Activated B cell treated with CpG ODN at 0.5 μM for 24 hours (primary cell): ENCODE results near the gene SOD2. TPM values are rescaled to one million over a fixed set of nuclear protein-coding genes. Genes with fewer than 3 reads are reported as not detected.
"Not testable (repeated sequence)": the region's sequence is repeated elsewhere in the genome, so short reads cannot be mapped to it uniquely, and the experiment has no call there.

Experiments used
- ATAC-seq: fragments of 200-7000 bp; cut with Tn5 transposase; one replicate; pipeline ENCODE4 v1.10.0; 2021; ENCODE audit warnings: low read depth, mild to moderate bottlenecking, moderate library complexity
- CTCF ChIA-PET: fragments of 350-600 bp; sonication (Branson Sonifier 250); formaldehyde crosslinking; loops from one replicate; lab custom pipeline; 2021; ENCODE audit warnings: antibody characterized with exemption; lab: Charles Lee
- POLR2A ChIA-PET: fragments of 350-600 bp; sonication (Branson Sonifier 250); formaldehyde crosslinking; loops from one replicate; lab custom pipeline; 2021; ENCODE audit warnings: antibody characterized with exemption; lab: Charles Lee
- DNase-seq: peaks from one replicate; pipeline ENCODE4 v3.0.0; 2022
- H3K27ac Mint-ChIP-seq: one replicate; pipeline ENCODE4 v1.8.0; 2020; ENCODE audit warnings: mixed read lengths
- H3K27me3 Mint-ChIP-seq: one replicate; pipeline ENCODE4 v1.8.0; 2021; ENCODE audit warnings: mixed read lengths
- H3K36me3 Mint-ChIP-seq: one replicate; pipeline ENCODE4 v1.8.0; 2021; ENCODE audit warnings: low read depth, mixed read lengths
- H3K4me1 Mint-ChIP-seq: one replicate; pipeline ENCODE4 v1.8.0; 2021; ENCODE audit warnings: mixed read lengths
- H3K4me3 Mint-ChIP-seq: one replicate; pipeline ENCODE4 v1.8.0; 2020; ENCODE audit warnings: mild to moderate bottlenecking, mixed read lengths
- H3K9me3 Mint-ChIP-seq: one replicate; pipeline ENCODE4 v1.8.0; 2020; ENCODE audit warnings: mixed read lengths
- CTCF ChIP-seq: fragments of 200-600 bp; IDR thresholded peaks from one replicate; pipeline ENCODE4 v1.8.0; 2022; ENCODE audit warnings: antibody characterized with exemption, mild to moderate bottlenecking
- intact Hi-C: fragments of 100-400 bp; cut with micrococcal nuclease; formaldehyde crosslinking; loops from one replicate; pipeline ENCODE4 v1.15.1; 2024
- total RNA-seq: library from RNA; stranded (reverse); gene quantifications from 2 replicates; pipeline ENCODE4 v1.2.3, GENCODE V29; 2022

The SOD2 gene
- total RNA-seq, 1 donor from 2014 or later = 98.2 TPM

GRCh38 chr6:159726918-159727716 is 34.1 kb upstream of the SOD2 start, which contains the start of gene WTAP:
Gene WTAP (plus strand): TSS chr6:159727506. CDS start chr6:159736266, 8,760 bp downstream.
- H3K27ac Mint-ChIP-seq = peak within 1 kb of the TSS; percentile 99
- peak within 1 kb of the TSS; percentile 93 for H3K4me3 Mint-ChIP-seq
- intact Hi-C loops = loop anchor here (1.0 to 5.0 kb wide), 7 partner anchors 34 to 684 kb away; partner anchors contain the start of genes ACAT2, SOD2 and TCP1
- peaks cover 50% of the 10 kb centered on the region for H3K4me1 Mint-ChIP-seq
- peaks cover 34% of the 10 kb centered on the region for H3K36me3 Mint-ChIP-seq
- TF ChIP-seq CTCF = no peak
- no peaks in the 10 kb centered on the region for H3K27me3 Mint-ChIP-seq
- CTCF ChIA-PET = interaction anchor here (1.3 to 1.4 kb wide), 2 partner anchors 36 to 63 kb away, joined by 4 to 5 read pairs; partner anchors contain the start of gene MRPL18
- POLR2A ChIA-PET = interaction anchor here (0.6 to 4.8 kb wide), 19 partner anchors 8 to 1015 kb away, joined by 3 to 102 read pairs (median 5); partner anchors contain the start of genes ACAT2, MRPL18, RSPH3 and SOD2
- no peaks in the 10 kb centered on the region for H3K9me3 Mint-ChIP-seq
- ATAC-seq = peak; percentile 83
- peak; percentile 93 for DNase-seq

GRCh38 chr6:159726255-159726917 is 33.3 kb upstream of the SOD2 start:
- Mint-ChIP-seq H3K27me3 (no peaks in the 10 kb centered on the region), H3K9me3 (no peaks in the 10 kb centered on the region), H3K4me1 (peaks cover 47% of the 10 kb centered on the region), H3K27ac (peak overlapping the region; percentile 99), H3K36me3 (peaks cover 33% of the 10 kb centered on the region), H3K4me3 (peak overlapping the region; percentile 93)
- no peak for TF ChIP-seq CTCF
- intact Hi-C loops = loop anchor here (1.0 to 5.0 kb wide), 4 partner anchors 206 to 684 kb away; no protein-coding TSS in a partner anchor
- CTCF ChIA-PET = interaction anchor here (1.3 to 1.4 kb wide), 3 partner anchors 34 to 64 kb away, joined by 3 to 5 read pairs (median 4); partner anchors contain the start of genes MRPL18 and SOD2
- ATAC-seq (no peak), DNase-seq (no peak)
- POLR2A ChIA-PET = interaction anchor here (0.6 to 4.8 kb wide), 19 partner anchors 7 to 1016 kb away, joined by 3 to 102 read pairs (median 5); partner anchors contain the start of genes ACAT2, MRPL18, RSPH3 and SOD2

GRCh38 chr6:159725208-159725607 is 32.2 kb upstream of the SOD2 start:
- not testable (repeated sequence) for H3K27me3 Mint-ChIP-seq, H3K4me3 Mint-ChIP-seq, DNase-seq, H3K9me3 Mint-ChIP-seq, ATAC-seq
- POLR2A ChIA-PET = interaction anchor here (0.7 to 0.8 kb wide), 2 partner anchors 8 to 26 kb away, joined by 3 to 6 read pairs; no protein-coding TSS in a partner anchor
- peak overlapping the region; percentile 35 for H3K27ac Mint-ChIP-seq
- peaks cover 35% of the 10 kb centered on the region for H3K4me1 Mint-ChIP-seq
- CTCF ChIA-PET = interaction anchor here (1.4 kb wide), 1 partner anchor 32 kb away, joined by 3 read pairs; the partner anchor contains the start of gene SOD2
- intact Hi-C loops = loop anchor here (5.0 kb wide), 1 partner anchor 207 kb away; no protein-coding TSS in a partner anchor
- peaks cover 25% of the 10 kb centered on the region for H3K36me3 Mint-ChIP-seq

GRCh38 chr6:159724778-159725177 is 31.7 kb upstream of the SOD2 start:
- ChIA-PET CTCF (interaction anchor here (1.4 kb wide), 1 partner anchor 32 kb away, joined by 3 read pairs; the partner anchor contains the start of gene SOD2), POLR2A (interaction anchor here (0.7 kb wide), 1 partner anchor 26 kb away, joined by 3 read pairs; no protein-coding TSS in a partner anchor)
- Mint-ChIP-seq H3K4me3 (no peak overlapping the region), H3K27ac (peak overlapping the region; percentile 35), H3K27me3 (no peaks in the 10 kb centered on the region), H3K9me3 (no peaks in the 10 kb centered on the region), H3K36me3 (peaks cover 24% of the 10 kb centered on the region), H3K4me1 (peaks cover 31% of the 10 kb centered on the region)
- intact Hi-C loops = loop anchor here (5.0 kb wide), 1 partner anchor 208 kb away; no protein-coding TSS in a partner anchor
- no peak for TF ChIP-seq CTCF
- no peak for DNase-seq
- no peak for ATAC-seq

- H3K27me3 Mint-ChIP-seq = no peaks in the 10 kb centered on the region
- CTCF ChIA-PET = interaction anchor here (2.3 kb wide), 1 partner anchor 31 kb away, joined by 11 read pairs; no protein-coding TSS in a partner anchor
- peaks cover 16% of the 10 kb centered on the region for H3K4me1 Mint-ChIP-seq
- peaks cover 22% of the 10 kb centered on the region for H3K36me3 Mint-ChIP-seq
- POLR2A ChIA-PET = interaction anchor here (1.2 to 2.0 kb wide), 2 partner anchors 38 to 66 kb away, joined by 3 to 5 read pairs; partner anchors contain the start of genes ACAT2 and TCP1
- ATAC-seq (no peak), DNase-seq (no peak)
- no peaks in the 10 kb centered on the region for H3K9me3 Mint-ChIP-seq
- no peak overlapping the region for H3K4me3 Mint-ChIP-seq
- no peak for TF ChIP-seq CTCF
- intact Hi-C loops = no loop called here
- no peak overlapping the region for H3K27ac Mint-ChIP-seq
These were observed 30.2 kb upstream of the SOD2 start for GRCh38 chr6:159723259-159723658.
